HepG2 (cell line): ENCODE results near the gene EPB41. TPM values are rescaled to one million over a fixed set of nuclear protein-coding genes. Genes with fewer than 3 reads are reported as not detected.

Source experiments
- ATAC-seq: fragments of 200-7000 bp; cut with Tn5 transposase; 3 replicates; pipeline ENCODE4 v1.9.1; 2020; ENCODE audit warnings: mild to moderate bottlenecking, moderate library complexity
- BruUV-seq: library from RNA; stranded (reverse); fragments of 400-500 nt; replicated peaks from 2 replicates; lab custom pipeline; 2021; lab: Mats Ljungman, UMichigan
- CTCF ChIA-PET: fragments of 300-600 bp; formaldehyde crosslinking; extraction: SDS; loops from one replicate; lab custom pipeline; 2021; ENCODE audit warnings: low total read pairs, inconsistent platforms, low intra/inter-chr PET ratio; lab: Yijun Ruan, JAX
- POLR2A ChIA-PET: fragments of 350-600 bp; sonication (Branson Sonifier 250); formaldehyde crosslinking; loops from one replicate; lab custom pipeline; 2020; ENCODE audit warnings: antibody characterized with exemption, inconsistent platforms; lab: Yijun Ruan, JAX
- DNase-seq: peaks from one replicate; pipeline ENCODE4 v3.0.0-alpha.2; 2015; ENCODE audit warnings: low spot score
- FAIRE-seq: peaks from 3 replicates; lab custom pipeline; 2011; peaks lifted over from hg19 to GRCh38; lab: Jason Lieb, UNC
- H2AFZ ChIP-seq: one replicate; pipeline ENCODE4 v1.6.1; 2011; ENCODE audit warnings: low read length, inconsistent platforms
- H3K27ac ChIP-seq: fragments of 300-600 bp; 3 replicates; pipeline ENCODE4 v1.8.0; 2011; ENCODE audit warnings: mixed run types, mild to moderate bottlenecking, mixed read lengths, low read length, inconsistent platforms; ENCODE audit not compliant: insufficient read depth; ENCODE audit errors: extremely low read length
- H3K27me3 ChIP-seq, 2 experiments: fragments of 200-600 bp in 1 of 2; 2 replicates in 1 of 2; 3 replicates in 1 of 2; pipeline versions ENCODE4 v1.6.0 to v1.8.0; 2011; ENCODE audit warnings: low read length in 2 of 2, mild to moderate bottlenecking in 2 of 2, moderate library complexity in 2 of 2, inconsistent platforms in 1 of 2; ENCODE audit not compliant: insufficient read depth in 2 of 2, control insufficient read depth in 1 of 2
- H3K36me3 ChIP-seq, 2 experiments: fragments of 200-600 bp in 1 of 2; replicated peaks in 1 of 2; 2 replicates in 1 of 2; 3 replicates in 1 of 2; pipeline versions ENCODE4 v1.5.1 to v1.8.0; 2011; ENCODE audit warnings: low read length in 2 of 2, inconsistent platforms in 1 of 2; ENCODE audit not compliant: insufficient read depth in 2 of 2, control insufficient read depth in 1 of 2
- H3K4me1 ChIP-seq: 2 replicates; pipeline ENCODE4 v1.5.1; 2012; ENCODE audit warnings: low read length, inconsistent platforms; ENCODE audit not compliant: insufficient read depth
- H3K4me2 ChIP-seq: 2 replicates; pipeline ENCODE4 v1.6.0; 2011; ENCODE audit warnings: low read depth, low read length, inconsistent platforms
- H3K4me3 ChIP-seq, 3 experiments: fragments of 200-600 bp in 1 of 3; sonication (generic), shearing (Covaris generic) in 1 of 3; replicated peaks in 1 of 3; 2 replicates each; pipeline ENCODE4 v1.5.1; 2011 to 2016; ENCODE audit warnings: low read length in 3 of 3, inconsistent platforms in 2 of 3, low read depth in 2 of 3, mild to moderate bottlenecking in 2 of 3, control low read depth in 1 of 3, mixed read lengths in 1 of 3; ENCODE audit not compliant: insufficient read depth in 1 of 3
- H3K79me2 ChIP-seq: one replicate; pipeline ENCODE4 v1.6.1; 2011; ENCODE audit warnings: low read length, inconsistent platforms; ENCODE audit not compliant: insufficient read depth
- H3K9ac ChIP-seq: 2 replicates; pipeline ENCODE4 v1.6.0; 2011; ENCODE audit warnings: mild to moderate bottlenecking, low read depth, low read length, inconsistent platforms; ENCODE audit not compliant: insufficient read depth
- H3K9me3 ChIP-seq: 2 replicates; pipeline ENCODE4 v1.5.1; 2012; ENCODE audit warnings: mild to moderate bottlenecking, low read length
- H4K20me1 ChIP-seq: 2 replicates; pipeline ENCODE4 v1.6.0; 2011; ENCODE audit warnings: inconsistent platforms, mild to moderate bottlenecking, low read length, moderate library complexity; ENCODE audit not compliant: insufficient read depth
- AFF4 ChIP-seq: sonication (generic); formaldehyde crosslinking; IDR thresholded peaks from 2 replicates; pipeline ENCODE4 v1.4.0; 2020; ENCODE audit warnings: missing genetic modification reagents
- FIP1L1 ChIP-seq: fragments of 200-400 bp; formaldehyde crosslinking; IDR thresholded peaks from 2 replicates; pipeline ENCODE4 v1.6.1; 2018; ENCODE audit warnings: low read depth, mild to moderate bottlenecking, low read length, moderate library complexity, borderline replicate concordance; ENCODE audit not compliant: insufficient read depth
- GMEB2 ChIP-seq: IDR thresholded peaks from 2 replicates; pipeline ENCODE4 v1.6.1; 2016; ENCODE audit warnings: missing biosample characterization, missing genetic modification reagents, low read depth
- KIAA2018 ChIP-seq: sonication (generic); formaldehyde crosslinking; IDR thresholded peaks from 2 replicates; pipeline ENCODE4 v1.5.0; 2020; ENCODE audit warnings: mild to moderate bottlenecking, missing genetic modification reagents, borderline replicate concordance
- RFX5 ChIP-seq: IDR thresholded peaks from 2 replicates; pipeline ENCODE4 v1.6.1; 2011; ENCODE audit warnings: low read depth, low read length, improper control_type of control experiment
- STAG1 ChIP-seq: sonication (generic); formaldehyde crosslinking; IDR thresholded peaks from 2 replicates; pipeline ENCODE4 v1.4.0; 2020; ENCODE audit warnings: missing genetic modification reagents
- STAT6 ChIP-seq: sonication (generic); formaldehyde crosslinking; IDR thresholded peaks from 2 replicates; pipeline ENCODE4 v1.4.0; 2020; ENCODE audit warnings: missing genetic modification reagents, mild to moderate bottlenecking, borderline replicate concordance
- WGBS: methylation state at CpG from one replicate; pipeline ENCODE4 v1.1.6; 2017; ENCODE audit warnings: low lambda C conversion rate; 5-methylcytosine and 5-hydroxymethylcytosine counted together
- in situ Hi-C: cut with HindIII; loops from 2 replicates; pipeline ENCODE4 v1.10.0; 2017; ENCODE audit warnings: low pct_unique_long_range_greater_than_20kb; ENCODE audit not compliant: extremely low pct_ligation_motif_present
- intact Hi-C: fragments of 100-400 bp; cut with micrococcal nuclease; formaldehyde crosslinking; loops from one replicate; pipeline ENCODE4 v1.10.0; 2022; ENCODE audit not compliant: unreplicated experiment
- polyA plus RNA-seq, 8 experiments: library from polyadenylated mRNA; depleted of rRNA in 3 of 8; stranded (reverse) in 7 of 8; unstranded in 1 of 8; fragments of >200 nt; fragmentation: Illumina TruSeq in 4 of 8; extraction: Trizol in 4 of 8; gene quantifications; 2 replicates each; pipeline versions ENCODE4 v1.2.1 to v1.2.3, GENCODE V29; 2011 to 2016; ENCODE audit warnings: low read depth in 4 of 8, missing spikeins in 1 of 8, mixed read lengths in 1 of 8; ENCODE audit not compliant: insufficient read depth in 1 of 8
- total RNA-seq, 5 experiments: library from RNA; depleted of rRNA; stranded (reverse); fragments of >200 nt; fragmentation: Illumina TruSeq; extraction: Trizol; gene quantifications; 2 replicates each; pipeline ENCODE4 v1.2.3, GENCODE V29; 2016; ENCODE audit warnings: low read depth in 1 of 5

The EPB41 gene
- total and polyA plus RNA-seq, 2 of the 13 experiments (the other 11 are each of a cell fraction or from before 2014, with no cell fraction given): 34.5 to 46.7 TPM

GRCh38 chr1:29121516-29121935 lies 207.2 kb downstream of the EPB41 start:
- H3K9ac ChIP-seq: no peak overlapping the region
- POLR2A ChIA-PET: no interaction called here
- in situ Hi-C loops: loop anchor here (10.0 kb wide), 1 partner anchor 237 kb away; no protein-coding TSS in a partner anchor
- BruUV-seq: no TSS peak
- H3K27me3 ChIP-seq: peaks cover 0 to 5% of the 10 kb centered on the region in 2 experiments; a peak in 1 of 5 replicates
- CTCF ChIA-PET: no interaction called here
- H3K79me2 ChIP-seq: no peaks in the 10 kb centered on the region
- peaks cover 4 to 8% of the 10 kb centered on the region in 2 experiments; a peak in 4 of 5 replicates for H3K36me3 ChIP-seq
- no peak overlapping the region for H3K4me3 ChIP-seq
- FAIRE-seq (no peak), DNase-seq (no peak), ATAC-seq (no peak)
- no peak overlapping the region for H2AFZ ChIP-seq
- H4K20me1 ChIP-seq: no peaks in the 10 kb centered on the region
- intact Hi-C loops: loop anchor here (10.0 kb wide), 1 partner anchor 237 kb away; no protein-coding TSS in a partner anchor
- H3K9me3 ChIP-seq: no peaks in the 10 kb centered on the region
- 96% methylated on average over 34 of the region's 59 CpGs for WGBS
- H3K27ac ChIP-seq: no peak overlapping the region
- no peak overlapping the region for H3K4me2 ChIP-seq
- H3K4me1 ChIP-seq: peaks cover 24% of the 10 kb centered on the region
- TF ChIP-seq FIP1L1 (no peak), STAG1 (CRISPR knock-in tag) (no peak), STAT6 (CRISPR knock-in tag) (no peak), AFF4 (CRISPR knock-in tag) (no peak), KIAA2018 (no peak), RFX5 (no peak), GMEB2 (no peak)
